OCI-LY3 (cell line): ENCODE results near the gene ZNF619.

Experiments
- H2AFZ ChIP-seq: fragments of 200-600, 300-600 bp; shearing (Covaris generic); 2 replicates; pipeline ENCODE4 v1.6.0; 2014; ENCODE audit warnings: antibody characterized with exemption, low read depth, low read length
- H3K27ac ChIP-seq: fragments of 200-600, 300-600 bp; sonication (generic); 2 replicates; pipeline ENCODE4 v1.5.1; 2014; ENCODE audit warnings: mild to moderate bottlenecking, low read length, moderate library complexity, mixed read lengths
- H3K27me3 ChIP-seq: fragments of 200-600, 300-600 bp; sonication (generic); 2 replicates; pipeline ENCODE4 v1.6.1; 2014; ENCODE audit warnings: low read depth, low read length, mixed read lengths
- H3K36me3 ChIP-seq: fragments of 200-600, 300-600 bp; sonication (generic); replicated peaks from 2 replicates; pipeline ENCODE3; 2014; ENCODE audit warnings: low read depth, low read length, mixed read lengths
- H3K4me1 ChIP-seq: fragments of 300-600, 200-600 bp; sonication (generic); 2 replicates; pipeline ENCODE4 v1.6.1; 2014; ENCODE audit warnings: low read length, mixed read lengths
- H3K4me2 ChIP-seq: fragments of 200-600, 300-600 bp; sonication (generic); 2 replicates; pipeline ENCODE4 v1.6.1; 2014; ENCODE audit warnings: low read length, mixed read lengths
- H3K4me3 ChIP-seq: fragments of 300-600, 200-600 bp; sonication (generic); 2 replicates; pipeline ENCODE4 v1.5.1; 2014; ENCODE audit warnings: antibody characterized with exemption, mild to moderate bottlenecking, low read length, moderate library complexity
- H3K79me2 ChIP-seq: fragments of 300-600, 200-600 bp; shearing (Covaris generic); 2 replicates; pipeline ENCODE4 v1.6.1; 2014; ENCODE audit warnings: mild to moderate bottlenecking, low read length, mixed read lengths
- H3K9ac ChIP-seq: fragments of 300-600, 200-600 bp; shearing (Covaris generic); 2 replicates; pipeline ENCODE4 v1.6.0; 2014; ENCODE audit warnings: mild to moderate bottlenecking, low read length, moderate library complexity
- H3K9me3 ChIP-seq: fragments of 200-600, 300-600 bp; shearing (Covaris generic); 2 replicates; pipeline ENCODE4 v1.6.1; 2014; ENCODE audit warnings: low read length, mixed read lengths; ENCODE audit not compliant: insufficient read depth
- H4K20me1 ChIP-seq: fragments of 200-600, 300-600 bp; sonication (generic); 2 replicates; pipeline ENCODE4 v1.6.1; 2016; ENCODE audit warnings: low read length, mixed read lengths; ENCODE audit not compliant: insufficient read depth
- EZH2phosphoT487 ChIP-seq: fragments of 200-600 bp; shearing (Covaris generic); IDR thresholded peaks from 2 replicates; pipeline ENCODE4 v1.6.1; 2018; ENCODE audit warnings: antibody characterized with exemption, mixed run types, low read depth
- TF ChIP-seq, protein P1 (sequence below): fragments of 200-600, 300-600 bp; sonication (generic); IDR thresholded peaks from 2 replicates; pipeline ENCODE4 v1.5.1; 2014; ENCODE audit warnings: antibody characterized with exemption, low read length, low read depth

Gene ZNF619

GRCh38 chr3:40524568-40525285, 47.8 kb downstream of the ZNF619 start, which contains the start of gene ZNF621:
ZNF621 (plus strand) TSS chr3:40524960; CDS start chr3:40525841, 881 bp downstream.
- Histone ChIP-seq H3K4me2 (peak within 1 kb of the TSS; percentile 94), H3K36me3 (peaks cover 23% of the 10 kb centered on the region), H3K4me3 (peak within 1 kb of the TSS; percentile 82), H3K9ac (peak within 1 kb of the TSS; percentile 75), H2AFZ (peak within 1 kb of the TSS; percentile 95), H4K20me1 (no peaks in the 10 kb centered on the region), H3K27ac (peak within 1 kb of the TSS; percentile 15), H3K4me1 (peaks cover 12% of the 10 kb centered on the region), H3K27me3 (no peaks in the 10 kb centered on the region), H3K79me2 (peaks cover 11% of the 10 kb centered on the region), H3K9me3 (no peaks in the 10 kb centered on the region)
- TF ChIP-seq, protein P1, sequence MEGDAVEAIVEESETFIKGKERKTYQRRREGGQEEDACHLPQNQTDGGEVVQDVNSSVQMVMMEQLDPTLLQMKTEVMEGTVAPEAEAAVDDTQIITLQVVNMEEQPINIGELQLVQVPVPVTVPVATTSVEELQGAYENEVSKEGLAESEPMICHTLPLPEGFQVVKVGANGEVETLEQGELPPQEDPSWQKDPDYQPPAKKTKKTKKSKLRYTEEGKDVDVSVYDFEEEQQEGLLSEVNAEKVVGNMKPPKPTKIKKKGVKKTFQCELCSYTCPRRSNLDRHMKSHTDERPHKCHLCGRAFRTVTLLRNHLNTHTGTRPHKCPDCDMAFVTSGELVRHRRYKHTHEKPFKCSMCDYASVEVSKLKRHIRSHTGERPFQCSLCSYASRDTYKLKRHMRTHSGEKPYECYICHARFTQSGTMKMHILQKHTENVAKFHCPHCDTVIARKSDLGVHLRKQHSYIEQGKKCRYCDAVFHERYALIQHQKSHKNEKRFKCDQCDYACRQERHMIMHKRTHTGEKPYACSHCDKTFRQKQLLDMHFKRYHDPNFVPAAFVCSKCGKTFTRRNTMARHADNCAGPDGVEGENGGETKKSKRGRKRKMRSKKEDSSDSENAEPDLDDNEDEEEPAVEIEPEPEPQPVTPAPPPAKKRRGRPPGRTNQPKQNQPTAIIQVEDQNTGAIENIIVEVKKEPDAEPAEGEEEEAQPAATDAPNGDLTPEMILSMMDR: no peak; the same call in 1 of the 2 replicates
- no peak for TF ChIP-seq EZH2phosphoT487

DNA sequence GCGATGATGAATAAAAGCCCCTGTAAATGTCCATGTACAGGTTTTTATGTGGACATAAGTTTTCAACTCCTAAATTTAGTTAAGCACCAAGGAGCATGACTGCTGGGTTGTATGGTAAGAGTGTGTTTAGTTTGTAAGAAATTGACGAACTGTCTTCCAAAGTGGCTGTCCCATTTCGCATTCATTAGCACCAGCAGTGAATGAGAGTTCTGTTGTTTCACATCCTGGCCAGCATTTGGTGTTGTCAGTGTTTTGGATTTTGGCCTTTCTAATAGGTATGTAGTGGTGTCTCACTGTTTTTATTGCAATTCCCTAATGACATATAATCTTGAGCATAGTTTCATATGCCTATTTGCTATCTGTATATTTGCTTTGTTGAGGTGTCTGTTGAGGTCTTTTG, 51.5 kb downstream of the ZNF619 start:
- no peak for TF ChIP-seq EZH2phosphoT487
- TF ChIP-seq, protein P1: no peak
- no peaks in the 10 kb centered on the region for H3K9me3 ChIP-seq

DNA sequence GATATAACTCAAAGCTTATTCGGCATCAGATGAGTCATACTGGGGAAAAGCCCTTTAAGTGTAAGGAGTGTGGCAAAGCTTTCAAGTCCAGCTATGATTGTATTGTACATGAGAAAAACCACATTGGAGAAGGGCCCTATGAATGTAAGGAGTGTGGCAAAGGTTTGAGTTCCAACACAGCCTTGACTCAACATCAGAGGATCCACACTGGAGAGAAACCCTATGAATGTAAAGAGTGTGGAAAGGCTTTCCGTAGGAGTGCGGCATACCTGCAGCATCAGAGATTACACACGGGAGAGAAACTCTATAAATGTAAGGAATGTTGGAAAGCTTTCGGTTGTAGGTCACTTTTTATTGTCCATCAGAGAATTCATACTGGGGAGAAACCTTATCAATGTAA, 55.3 kb downstream of the ZNF619 start:
- H3K36me3 ChIP-seq: peaks cover 85% of the 10 kb centered on the region
- TF ChIP-seq EZH2phosphoT487: no peak
- TF ChIP-seq, protein P1: no peak
- H3K4me1 ChIP-seq: no peaks in the 10 kb centered on the region
- no peak overlapping the region for H3K27ac ChIP-seq
- H3K79me2 ChIP-seq: no peaks in the 10 kb centered on the region
- no peak overlapping the region for H3K9ac ChIP-seq
- no peaks in the 10 kb centered on the region for H3K27me3 ChIP-seq
- H3K4me3 ChIP-seq: no peak overlapping the region
- H2AFZ ChIP-seq: no peak overlapping the region
- H3K4me2 ChIP-seq: no peak overlapping the region
- no peaks in the 10 kb centered on the region for H4K20me1 ChIP-seq
- 0 out of 2 replicates have a peak, but pooled peaks cover 4% of the 10 kb centered on the region for H3K9me3 ChIP-seq

More for the DNA sequence above, 51.5 kb downstream of the ZNF619 start:
- no peak overlapping the region for H3K4me2 ChIP-seq
- H3K36me3 ChIP-seq: peaks cover 59% of the 10 kb centered on the region
- H3K27me3 ChIP-seq: no peaks in the 10 kb centered on the region
- H3K4me3 ChIP-seq: no peak overlapping the region
- no peaks in the 10 kb centered on the region for H4K20me1 ChIP-seq
- H3K4me1 ChIP-seq: peaks cover 12% of the 10 kb centered on the region
- no peak overlapping the region for H2AFZ ChIP-seq
- no peak overlapping the region for H3K27ac ChIP-seq
- no peak overlapping the region for H3K9ac ChIP-seq
- H3K79me2 ChIP-seq: peaks cover 11% of the 10 kb centered on the region

GRCh38 chr3:40534283-40534682, 57.4 kb downstream of the ZNF619 start:
- peaks cover 75% of the 10 kb centered on the region for H3K36me3 ChIP-seq
- no peak for TF ChIP-seq EZH2phosphoT487
- TF ChIP-seq, protein P1: no peak
- no peak overlapping the region for H3K4me2 ChIP-seq
- H2AFZ ChIP-seq: no peak overlapping the region
- no peak overlapping the region for H3K4me3 ChIP-seq
- no peaks in the 10 kb centered on the region for H3K4me1 ChIP-seq
- no peak overlapping the region for H3K27ac ChIP-seq
- 0 out of 2 replicates have a peak, but pooled peaks cover 10% of the 10 kb centered on the region for H3K9me3 ChIP-seq
- H4K20me1 ChIP-seq: no peaks in the 10 kb centered on the region
- H3K9ac ChIP-seq: no peak overlapping the region
- no peaks in the 10 kb centered on the region for H3K79me2 ChIP-seq
- H3K27me3 ChIP-seq: no peaks in the 10 kb centered on the region
